Activated naive CD4-positive, alpha-beta T cell treated with anti-CD3 and anti-CD28 coated beads, Interleukin-2, amount 50 U/mL, for 16 hours (primary cell): Measurements from ENCODE around the gene RPUSD1.

Experiments used
- DNase-seq: peaks from one replicate; pipeline ENCODE4 v3.0.0-alpha.2; 2020

RPUSD1 gene

DNA sequence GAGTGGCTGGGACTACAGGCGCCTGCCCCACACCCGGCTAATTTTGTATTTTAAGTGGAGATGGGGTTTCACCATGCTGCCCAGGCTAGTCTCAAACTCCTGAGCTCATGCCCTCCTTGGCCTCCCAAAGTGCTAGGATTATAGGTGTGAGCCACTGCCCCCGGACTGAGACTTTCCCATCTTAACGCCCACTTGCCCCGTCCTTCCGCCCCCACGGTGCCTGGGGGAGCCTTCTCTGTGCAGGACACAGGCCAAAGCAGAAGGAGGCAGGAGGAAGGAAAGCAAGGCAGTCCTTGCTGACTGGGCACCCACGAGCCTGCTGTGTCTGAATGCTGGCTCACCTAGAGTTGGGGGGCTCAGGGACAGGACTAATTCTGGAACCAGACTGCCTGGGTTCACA is 30.0 kb upstream of the RPUSD1 start:
- DNase-seq: no peak

DNA sequence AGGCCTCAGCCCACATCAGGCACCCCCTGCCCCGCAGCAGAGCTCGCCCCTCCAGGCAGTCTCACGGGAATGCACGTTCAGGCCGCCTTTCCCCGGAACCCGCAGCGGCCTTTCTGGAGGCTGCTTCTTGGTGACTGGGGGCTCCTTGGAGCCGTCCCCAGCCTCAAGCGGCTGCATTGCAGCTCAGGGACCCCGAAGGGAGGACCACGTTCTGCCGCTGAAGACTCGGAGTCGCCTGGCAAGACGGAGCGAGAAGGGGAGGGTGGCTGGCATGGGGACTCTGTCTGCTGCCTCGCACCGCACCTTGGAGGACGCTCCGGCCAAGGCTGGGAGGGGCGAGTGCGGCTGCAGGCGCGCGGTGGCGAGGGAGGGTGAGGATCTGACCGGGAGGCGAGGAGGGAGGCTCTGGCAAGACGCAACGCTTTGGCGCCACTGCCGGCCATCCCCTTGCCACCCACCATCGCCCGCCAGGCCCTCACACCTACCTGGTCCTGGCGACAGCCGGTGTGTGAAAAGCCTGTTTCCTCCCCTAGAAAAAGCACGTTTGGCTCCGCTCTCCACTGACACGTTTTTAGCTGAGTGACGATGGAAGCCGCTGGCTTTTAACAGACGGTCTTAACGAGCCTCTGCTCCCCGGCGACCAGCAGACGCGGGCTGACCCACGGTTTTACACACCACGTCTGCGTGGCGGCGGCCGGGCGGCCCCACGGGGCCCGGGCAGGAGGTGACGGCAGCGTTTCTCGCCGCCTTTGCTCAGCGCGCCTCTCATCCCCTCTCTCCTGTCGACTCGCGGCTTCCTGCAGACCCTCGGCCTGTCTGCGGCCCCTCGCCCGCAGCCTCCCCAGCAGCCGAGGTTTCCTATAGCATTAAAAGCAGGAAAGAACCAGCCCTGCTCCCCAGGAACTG is 29.1 kb upstream of the RPUSD1 start:
- no peak for DNase-seq

DNA sequence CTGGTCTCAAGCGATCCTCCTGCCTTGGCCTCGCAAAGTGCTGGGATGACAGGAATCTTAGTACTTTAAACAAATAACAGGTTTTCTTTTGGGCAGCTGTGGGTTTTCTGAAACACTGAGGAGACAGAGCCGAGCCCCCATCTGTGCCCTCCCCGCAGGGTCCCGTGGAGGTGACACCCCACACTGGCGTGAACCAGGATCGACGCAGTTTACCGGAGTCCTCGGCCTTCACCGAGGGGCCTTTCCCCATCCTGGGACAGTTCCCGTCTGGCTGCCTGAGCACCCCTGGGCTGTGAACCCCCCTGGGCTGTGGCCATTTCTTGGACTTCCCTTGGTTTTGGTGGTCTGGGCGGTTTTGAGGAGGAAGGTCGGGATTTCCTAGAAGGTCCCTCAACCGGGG is 27.7 kb upstream of the RPUSD1 start:
- DNase-seq: no peak

DNA sequence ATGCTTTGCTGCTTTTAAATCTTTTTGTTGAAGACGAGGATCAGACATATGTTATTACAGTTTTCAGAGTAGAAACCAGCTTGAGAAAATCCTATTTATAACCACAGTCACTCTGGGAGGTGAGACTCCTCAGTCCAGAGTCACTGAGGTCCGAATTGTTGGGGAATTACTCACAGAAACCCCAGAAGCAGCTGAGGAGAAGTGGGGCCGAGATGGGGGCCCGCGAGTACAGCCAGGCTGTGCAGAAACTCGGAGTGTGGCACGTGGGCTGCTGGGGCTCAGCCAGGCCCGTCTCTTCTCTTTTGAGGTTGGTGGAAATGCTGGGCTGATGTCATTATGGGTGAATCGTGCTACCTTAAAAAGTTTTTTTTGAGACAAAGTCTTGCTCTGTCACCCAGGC is 26.8 kb upstream of the RPUSD1 start:
- DNase-seq: no peak

DNA sequence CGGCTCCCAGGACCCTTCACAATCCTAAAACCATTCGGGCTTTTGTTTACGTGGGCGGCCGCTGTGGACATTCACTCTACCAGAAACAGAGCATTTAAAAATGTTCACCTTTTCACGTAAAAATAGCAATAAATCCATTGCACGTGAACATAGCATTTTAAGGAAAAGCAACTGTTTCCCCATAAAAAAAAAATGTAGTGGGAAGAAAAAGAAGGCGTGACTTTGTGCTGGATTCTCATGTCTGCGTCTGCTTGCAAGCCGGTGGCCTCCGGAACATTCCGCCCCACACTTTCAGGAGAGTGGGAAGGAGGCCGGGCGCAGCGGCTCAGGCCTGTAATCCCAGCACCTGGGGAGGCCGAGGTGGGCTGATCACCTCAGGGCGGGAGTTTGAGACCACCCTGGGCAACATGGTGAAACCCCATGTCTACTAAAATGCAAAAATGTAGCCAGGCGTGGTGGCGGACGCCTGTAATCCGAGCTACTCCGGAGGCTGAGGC is 25.8 kb upstream of the RPUSD1 start:
- no peak for DNase-seq

DNA sequence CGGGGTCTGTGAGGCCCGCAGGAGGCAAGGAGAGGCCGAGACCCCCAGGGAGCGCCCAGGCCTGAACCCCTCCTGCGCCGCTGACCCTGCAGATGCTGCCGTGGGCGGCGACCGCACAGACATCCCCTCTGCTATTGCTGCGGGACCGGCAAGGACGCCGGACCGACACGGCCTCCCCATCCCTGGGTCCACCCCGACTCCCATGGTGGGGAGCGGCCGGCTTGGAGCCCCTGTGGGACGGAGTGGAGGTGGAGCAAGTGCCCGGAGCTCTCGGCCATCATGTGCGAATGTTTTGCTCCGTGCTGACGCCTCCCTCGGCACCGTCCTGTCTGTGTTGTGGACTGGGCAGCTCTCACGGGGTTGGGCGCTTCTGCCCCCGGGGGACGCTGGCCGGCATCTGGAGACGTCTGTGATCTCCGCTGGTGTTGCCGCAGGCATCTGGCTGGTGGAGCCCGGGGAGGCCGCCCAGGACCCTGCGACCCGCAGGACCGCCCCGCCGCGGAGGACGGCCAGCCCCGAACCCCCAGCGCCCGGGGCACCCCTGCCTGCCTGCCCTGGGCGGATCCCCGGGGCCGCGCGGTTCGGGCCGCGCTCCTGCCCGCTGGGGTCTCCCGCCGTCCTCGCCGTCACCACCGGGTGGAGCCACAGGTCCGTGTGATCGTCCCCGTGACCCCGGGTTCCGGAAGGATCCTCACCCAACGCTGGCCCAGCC is 25.2 kb upstream of the RPUSD1 start:
- DNase-seq: peak; percentile 67

DNA sequence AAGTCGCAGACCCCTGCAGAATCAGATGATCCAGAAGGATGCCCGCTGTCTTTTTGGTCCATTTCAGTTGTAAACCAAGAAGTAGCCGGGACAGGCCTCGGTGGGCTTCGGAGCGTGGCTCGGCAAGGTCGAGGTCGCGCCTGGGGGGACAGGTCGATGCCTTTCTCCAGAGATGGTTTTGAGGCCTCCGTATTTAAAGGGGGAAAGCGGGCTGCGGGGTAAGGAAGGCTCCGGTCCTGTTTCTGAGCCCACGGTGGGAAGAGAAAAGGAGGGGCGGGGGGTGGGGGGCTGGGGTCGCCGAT is 19.9 kb upstream of the RPUSD1 start:
- DNase-seq: no peak

DNA sequence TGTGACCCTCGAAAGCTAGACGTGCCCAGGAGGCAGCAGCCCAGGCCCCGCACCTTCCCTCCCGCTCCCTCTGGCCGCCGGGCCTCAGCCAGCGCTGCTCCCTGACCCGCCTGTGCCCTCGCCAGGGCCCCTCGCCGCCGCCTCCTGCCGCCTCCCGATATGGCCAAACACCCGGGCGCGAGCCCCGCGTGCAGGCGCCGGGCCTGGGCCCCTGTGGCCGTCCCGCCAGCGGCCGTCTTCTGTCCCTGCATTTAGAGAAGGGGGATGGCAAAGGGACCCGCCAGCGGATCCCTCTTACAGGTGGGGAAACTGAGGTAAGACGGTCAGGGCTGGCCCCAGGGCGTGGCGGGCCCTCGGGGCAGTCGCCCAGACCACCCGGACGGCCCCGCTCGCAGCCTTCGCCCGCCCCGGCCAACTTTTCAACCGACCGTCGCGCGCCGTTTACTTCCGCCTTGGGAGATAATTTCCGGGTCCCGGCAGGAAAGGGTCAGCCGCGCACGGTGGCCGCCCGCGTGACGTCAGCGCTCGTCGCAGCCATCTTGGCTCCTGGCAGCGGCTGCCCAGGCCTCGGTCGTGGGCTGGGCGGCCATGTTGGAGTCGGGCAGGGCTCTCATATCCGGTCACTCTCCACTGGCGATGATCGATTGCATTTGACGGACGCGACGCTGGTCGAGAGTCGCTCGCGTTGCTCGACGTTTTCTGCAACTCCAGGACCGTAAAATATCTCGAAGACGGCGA is 19.3 kb upstream of the RPUSD1 start:
- DNase-seq: peak; percentile 84

DNA sequence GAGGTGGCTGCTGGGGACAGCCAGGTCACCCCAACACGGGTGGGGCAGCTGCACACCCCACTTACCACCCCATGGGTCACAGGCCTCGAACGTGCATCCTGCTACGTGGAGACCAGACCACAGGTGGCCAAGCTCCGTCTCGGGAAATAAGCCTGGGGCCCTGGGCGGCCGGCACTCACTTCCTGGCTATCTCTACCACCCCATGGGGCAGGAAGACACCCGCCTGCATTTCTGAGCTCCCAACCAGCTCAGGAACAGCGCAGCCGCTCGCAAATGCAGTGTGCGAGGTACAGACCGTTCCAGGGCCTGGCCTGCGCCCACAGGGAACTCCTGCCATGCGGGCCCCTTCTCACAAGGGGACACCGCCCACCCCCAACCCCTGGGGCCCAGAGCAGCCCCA is 17.3 kb upstream of the RPUSD1 start:
- no peak for DNase-seq

DNA sequence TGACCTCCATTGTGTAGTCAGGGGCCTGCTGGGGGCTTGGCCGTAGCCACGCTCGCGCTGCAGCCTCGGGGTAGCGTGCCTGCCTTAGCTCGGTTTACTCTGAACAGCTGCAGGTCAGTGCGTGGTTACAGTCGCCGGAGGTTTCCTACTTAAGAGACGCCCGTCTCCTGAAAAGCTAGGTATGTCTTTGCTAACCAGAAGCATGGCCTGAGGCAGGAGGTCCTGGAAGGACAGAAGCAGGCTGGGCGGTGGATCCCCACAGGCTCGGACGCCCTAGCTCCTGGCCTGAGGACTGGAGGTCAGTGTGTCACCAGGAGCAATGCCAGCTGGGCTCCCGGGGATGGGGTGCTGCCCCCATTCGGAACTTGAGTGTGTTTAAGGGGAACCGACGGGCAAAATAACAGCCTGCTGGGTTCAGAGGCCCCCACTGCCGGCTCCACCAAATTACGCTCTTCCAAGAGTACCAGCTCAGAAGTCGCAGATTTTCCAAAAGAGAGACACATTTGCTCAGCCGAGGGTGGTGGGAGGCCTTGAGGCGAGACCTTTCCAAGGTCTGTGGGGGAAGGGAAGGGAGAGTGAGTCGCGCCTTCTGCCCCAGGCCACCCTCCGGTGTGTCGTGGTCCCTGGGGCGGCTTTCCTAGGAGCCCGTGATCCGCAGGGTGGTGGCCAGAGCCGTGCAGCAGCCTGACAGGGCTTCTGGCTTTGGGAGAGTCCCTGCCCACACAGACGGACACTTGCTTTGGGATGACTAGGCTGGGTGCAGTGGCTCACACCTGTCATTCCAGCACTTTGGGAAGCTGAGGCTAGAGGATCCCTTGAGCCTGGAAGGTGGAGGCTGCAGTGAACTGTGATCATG is 16.2 kb upstream of the RPUSD1 start:
- no peak for DNase-seq

DNA sequence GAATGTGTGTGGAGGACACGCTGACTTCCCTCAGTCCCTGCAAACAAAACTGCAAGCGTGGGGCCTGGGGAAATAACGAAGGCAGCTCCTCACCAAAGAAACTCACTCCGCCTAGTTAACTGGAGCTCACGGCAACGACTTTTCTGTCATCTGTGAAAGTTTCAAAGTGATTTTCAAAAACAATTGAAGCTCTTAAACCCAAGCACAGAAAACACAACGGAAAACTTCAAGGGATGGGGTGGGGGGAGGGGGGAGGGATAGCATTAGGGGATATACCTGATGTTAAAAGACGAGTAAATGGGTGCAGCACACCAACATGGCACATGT is 15.5 kb upstream of the RPUSD1 start:
- DNase-seq: no peak

DNA sequence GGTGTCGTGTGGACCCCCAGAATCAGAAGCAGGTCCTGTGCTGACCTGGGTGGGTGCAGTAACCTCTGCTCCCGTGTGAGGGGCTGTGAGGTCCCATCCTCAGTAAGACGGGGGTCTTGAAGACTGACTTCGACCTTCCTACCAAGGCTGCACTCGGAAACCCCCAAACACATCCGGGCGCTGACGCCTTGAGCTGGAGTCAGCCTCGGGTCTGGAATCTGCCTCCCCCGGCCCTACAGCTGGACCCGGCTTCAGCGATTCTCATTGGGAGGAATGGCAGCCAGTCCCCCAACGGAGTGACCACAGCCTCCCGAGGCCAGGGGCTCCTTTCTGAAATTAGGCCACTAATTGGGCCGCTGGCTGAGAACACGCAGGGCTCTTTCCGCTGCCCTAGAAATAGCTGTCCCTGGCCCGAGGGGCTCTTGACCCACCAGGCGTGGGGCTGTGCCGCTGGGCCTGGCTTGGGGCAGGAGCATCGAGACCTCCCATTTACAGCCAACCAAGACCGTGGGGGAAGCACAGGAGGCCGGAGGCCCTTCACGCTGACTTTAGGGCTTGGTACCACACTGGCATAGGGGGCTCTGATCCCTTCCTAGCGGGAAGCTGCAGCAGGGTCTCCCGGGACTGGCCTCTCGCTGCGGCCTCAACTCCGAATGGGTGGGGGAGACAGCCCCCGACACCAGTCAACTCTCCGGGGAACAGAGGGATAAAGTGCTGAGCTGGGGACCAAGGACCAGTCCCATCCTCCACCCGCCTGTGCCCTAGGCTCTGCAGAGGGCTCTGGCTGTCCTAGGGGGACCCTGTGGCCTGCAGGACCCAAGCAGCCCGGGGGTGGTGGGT is 15.0 kb upstream of the RPUSD1 start:
- DNase-seq: no peak

DNA sequence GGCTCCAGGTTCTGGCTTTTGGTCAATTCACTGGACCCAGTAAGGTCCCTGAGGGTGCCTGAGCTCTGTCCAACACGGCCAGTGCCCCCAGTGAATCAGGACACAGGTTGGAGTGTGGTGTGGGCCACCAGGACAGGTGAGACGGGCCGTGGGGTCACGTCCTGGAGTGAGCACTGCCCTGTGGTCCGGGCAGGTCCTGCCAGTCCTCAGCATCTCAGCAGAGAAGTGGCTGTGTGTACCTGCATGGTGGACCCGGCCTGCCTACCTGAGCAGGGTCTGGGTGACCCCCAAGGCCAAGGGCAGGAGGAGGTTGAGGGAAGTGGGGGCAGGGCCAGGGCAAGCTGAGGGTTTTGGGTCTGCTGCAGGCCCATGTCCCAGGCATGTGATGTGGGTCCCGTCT is 14.3 kb upstream of the RPUSD1 start:
- DNase-seq: no peak

DNA sequence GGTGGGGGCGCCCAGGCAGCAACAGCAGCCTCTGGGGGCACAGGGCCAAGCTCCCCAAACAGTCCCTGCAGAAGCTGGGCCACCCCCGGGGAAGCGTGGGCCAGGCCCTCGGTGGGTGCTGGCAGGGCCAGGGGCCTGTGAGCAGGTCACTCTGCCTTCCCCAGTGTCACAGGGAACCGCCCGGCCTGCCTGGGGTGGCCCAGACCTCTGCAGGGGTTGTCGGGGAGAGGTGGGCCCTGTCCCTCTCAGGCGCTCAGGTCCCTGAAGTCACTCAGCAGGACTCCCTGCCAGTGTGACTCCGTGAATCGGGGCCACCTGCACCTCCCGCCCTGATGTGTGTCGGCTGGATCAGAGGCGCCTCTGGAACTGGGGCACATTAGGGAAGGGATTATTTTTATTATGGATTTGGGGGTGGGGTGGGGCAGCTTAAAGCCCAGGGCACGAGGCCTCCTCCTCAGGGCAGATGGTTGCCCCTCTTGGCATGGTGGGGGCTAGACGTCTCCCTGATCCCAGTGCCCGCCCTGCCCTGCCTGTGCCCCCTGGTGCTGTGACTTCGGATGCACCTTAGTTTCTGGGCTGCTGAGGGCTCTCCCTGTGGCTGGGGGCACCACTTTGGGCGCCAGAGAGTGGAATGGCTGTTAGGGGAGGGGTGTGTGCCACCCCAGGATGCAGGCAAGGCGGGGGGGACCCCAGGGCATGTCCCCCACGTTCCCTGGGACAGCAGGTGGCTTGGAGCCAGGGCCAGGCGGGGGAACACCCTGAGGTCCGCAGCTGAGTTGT is 13.6 kb upstream of the RPUSD1 start:
- no peak for DNase-seq

DNA sequence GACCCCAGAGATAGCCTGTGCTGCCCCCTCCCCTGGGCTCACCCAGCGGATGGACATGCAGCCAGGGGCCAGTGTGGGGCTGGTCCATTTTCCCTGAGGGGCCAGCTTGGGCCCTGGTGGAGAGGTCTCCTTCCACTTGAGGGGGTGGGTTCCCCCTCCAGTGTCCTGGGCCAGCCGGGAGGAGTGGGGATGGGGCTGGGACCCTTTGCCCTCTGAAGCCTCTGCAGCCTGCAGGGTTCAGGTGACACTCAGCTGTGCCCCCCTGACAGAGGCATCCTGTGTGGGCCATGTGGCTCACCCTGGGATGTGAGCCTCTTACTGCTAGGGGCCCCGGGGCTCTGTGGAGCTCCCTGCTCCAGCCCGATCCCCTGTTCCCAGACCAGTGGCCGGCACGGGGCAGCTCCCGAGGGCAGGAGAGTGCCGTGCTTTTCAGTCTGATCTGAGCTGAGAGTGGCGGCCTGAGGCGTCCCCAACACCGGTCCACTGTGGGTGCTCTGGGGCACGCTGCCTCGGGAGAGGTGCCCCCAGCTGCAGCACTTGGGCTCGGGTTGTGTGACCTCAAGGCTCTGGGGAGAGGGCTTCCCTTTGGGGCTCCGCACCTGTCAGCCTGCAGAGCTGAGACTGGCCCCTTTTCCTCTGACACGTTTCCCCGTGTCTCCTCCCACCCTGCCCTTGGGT is 12.8 kb upstream of the RPUSD1 start:
- DNase-seq: no peak

DNA sequence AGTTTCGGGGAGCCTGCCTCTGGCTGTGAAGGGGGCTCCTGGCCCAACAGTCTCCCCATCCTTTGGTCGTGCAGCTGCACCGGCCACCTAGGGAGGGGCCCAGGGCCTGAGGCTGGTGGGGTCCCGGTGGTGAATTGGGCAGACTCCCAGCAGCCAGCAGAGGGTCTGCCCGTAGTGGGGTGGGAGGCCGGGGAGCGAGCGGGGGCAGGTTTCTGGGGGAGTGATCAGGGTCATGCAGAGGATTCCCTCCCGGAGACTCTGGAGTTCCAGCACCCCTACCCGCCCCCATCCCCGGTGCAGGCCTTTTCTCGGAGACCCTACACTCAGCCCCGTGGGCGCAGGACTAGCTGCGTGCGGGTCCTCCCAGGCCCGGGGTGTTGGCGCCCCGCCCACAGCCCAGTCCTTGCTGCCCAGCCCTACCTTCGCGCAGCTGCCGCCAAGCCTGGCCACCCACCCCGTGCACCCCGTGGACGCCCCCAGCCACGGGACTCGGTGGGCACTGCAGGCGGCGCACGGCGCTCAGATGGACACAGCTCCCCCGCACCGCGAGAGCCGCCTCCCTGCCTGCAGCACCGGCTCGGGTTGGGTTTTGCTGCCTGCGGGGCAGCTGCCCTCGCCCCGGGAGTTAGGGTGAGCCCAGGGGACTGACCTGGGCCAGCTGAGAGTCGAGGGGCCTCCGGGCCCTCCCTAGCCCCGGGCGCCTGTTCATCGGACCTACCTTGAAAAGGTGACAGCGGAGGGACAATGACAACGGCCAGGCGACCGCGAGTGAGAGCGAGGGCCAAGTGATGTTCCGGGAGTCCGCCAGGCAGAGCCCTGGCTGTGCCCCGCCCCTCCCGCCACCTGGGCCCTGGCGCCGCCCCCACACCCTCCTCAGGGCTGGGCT is 12.0 kb upstream of the RPUSD1 start, which contains the start of gene GNG13:
GNG13 (minus strand) TSS at position 787 of the 886 bp plus-strand sequence. CDS start 1,657 bp downstream, outside the sequence.
- DNase-seq: no peak

DNA sequence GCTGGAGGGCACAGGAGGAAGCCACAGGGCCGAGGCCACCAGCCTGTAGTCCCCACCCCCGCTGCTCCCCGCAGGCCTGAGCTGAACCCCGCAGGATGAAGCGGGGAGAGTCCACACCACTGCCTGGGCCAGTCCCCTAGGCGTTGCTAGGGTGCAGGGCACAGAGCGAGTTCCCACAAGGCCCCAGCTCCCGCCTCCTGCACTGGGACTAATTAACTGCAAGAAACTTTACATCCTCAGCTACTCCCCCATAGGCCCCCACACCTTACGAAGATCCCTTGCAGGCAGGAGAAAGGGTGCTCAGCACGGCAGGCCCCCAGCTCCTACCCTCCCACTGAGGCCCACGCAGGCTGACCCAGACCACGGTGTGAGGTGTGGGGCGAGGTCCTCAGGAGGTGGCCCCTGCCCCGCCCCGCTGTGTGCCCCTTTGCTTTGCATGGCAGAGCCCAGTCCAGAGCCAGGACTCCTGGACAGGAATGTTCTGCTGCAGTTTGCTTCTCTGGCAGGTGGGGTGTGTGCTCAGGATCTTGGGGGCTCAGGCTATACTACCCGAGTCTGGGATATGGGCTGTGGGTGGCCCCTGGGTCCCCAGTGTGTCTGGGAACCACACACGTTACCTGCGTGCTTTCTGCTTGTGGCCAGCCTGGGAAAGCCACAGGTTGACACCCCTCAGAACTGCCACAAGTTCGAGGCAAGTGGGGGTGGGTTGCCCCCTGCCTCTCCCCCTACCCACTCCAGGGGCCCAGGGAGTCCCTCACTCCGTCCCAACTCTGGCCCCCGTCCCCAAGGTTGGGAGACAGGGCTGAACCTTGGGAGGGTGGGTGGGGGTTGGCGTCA is 11.1 kb upstream of the RPUSD1 start:
- DNase-seq: no peak

DNA sequence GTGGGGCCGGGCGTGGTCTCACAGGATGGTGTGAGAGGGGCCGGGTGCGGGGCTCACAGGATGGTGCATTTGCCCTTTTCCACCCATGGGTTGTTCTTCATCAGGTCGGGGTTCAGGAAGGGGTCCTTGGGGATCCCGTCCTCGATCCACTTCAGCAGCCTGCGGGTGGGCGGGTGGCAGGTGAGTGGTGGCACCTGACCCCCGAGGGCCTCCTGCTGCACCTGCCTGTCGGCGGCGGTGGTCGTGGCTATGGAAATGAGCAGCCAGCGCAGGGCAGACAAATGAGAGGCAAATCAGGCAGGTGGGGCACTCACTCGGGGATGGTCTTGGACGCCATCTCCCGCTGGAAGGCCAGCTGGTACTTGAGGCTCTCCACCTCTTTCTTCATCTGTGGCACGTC is 10.5 kb upstream of the RPUSD1 start:
- DNase-seq: no peak
